WI38 (cell line): ENCODE results near the gene PIP5KL1.

Source experiments
- H3K4me3 ChIP-seq: 2 replicates; pipeline ENCODE4 v1.5.1; 2011; ENCODE audit warnings: low read depth, mild to moderate bottlenecking, control low read depth, low read length
- TF ChIP-seq, protein P1 (sequence below): IDR thresholded peaks from 2 replicates; pipeline ENCODE4 v1.5.1; 2012; ENCODE audit warnings: low read depth, mild to moderate bottlenecking, control low read depth, low read length

Gene PIP5KL1

DNA sequence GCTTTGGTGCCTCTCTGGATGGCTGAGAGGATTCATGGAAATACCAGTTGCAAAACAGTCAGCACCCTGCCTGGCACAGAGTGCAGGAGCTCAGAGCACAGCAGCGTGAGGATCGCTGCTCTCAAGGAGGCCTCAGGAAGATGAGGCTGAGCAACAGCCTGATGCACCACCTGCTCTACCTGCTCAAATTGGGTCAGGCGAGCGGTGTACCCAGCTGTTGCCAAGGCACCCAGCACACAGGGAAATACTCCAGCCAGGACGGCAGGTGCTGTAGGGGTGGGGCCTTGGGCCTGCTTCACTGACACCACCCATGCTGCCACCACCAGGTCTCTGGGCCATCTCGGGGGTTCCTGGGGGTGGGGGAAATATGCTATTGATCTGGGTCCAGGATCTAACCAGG, 45.9 kb upstream of the PIP5KL1 start:
- TF ChIP-seq, protein P1, sequence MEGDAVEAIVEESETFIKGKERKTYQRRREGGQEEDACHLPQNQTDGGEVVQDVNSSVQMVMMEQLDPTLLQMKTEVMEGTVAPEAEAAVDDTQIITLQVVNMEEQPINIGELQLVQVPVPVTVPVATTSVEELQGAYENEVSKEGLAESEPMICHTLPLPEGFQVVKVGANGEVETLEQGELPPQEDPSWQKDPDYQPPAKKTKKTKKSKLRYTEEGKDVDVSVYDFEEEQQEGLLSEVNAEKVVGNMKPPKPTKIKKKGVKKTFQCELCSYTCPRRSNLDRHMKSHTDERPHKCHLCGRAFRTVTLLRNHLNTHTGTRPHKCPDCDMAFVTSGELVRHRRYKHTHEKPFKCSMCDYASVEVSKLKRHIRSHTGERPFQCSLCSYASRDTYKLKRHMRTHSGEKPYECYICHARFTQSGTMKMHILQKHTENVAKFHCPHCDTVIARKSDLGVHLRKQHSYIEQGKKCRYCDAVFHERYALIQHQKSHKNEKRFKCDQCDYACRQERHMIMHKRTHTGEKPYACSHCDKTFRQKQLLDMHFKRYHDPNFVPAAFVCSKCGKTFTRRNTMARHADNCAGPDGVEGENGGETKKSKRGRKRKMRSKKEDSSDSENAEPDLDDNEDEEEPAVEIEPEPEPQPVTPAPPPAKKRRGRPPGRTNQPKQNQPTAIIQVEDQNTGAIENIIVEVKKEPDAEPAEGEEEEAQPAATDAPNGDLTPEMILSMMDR: no peak

DNA sequence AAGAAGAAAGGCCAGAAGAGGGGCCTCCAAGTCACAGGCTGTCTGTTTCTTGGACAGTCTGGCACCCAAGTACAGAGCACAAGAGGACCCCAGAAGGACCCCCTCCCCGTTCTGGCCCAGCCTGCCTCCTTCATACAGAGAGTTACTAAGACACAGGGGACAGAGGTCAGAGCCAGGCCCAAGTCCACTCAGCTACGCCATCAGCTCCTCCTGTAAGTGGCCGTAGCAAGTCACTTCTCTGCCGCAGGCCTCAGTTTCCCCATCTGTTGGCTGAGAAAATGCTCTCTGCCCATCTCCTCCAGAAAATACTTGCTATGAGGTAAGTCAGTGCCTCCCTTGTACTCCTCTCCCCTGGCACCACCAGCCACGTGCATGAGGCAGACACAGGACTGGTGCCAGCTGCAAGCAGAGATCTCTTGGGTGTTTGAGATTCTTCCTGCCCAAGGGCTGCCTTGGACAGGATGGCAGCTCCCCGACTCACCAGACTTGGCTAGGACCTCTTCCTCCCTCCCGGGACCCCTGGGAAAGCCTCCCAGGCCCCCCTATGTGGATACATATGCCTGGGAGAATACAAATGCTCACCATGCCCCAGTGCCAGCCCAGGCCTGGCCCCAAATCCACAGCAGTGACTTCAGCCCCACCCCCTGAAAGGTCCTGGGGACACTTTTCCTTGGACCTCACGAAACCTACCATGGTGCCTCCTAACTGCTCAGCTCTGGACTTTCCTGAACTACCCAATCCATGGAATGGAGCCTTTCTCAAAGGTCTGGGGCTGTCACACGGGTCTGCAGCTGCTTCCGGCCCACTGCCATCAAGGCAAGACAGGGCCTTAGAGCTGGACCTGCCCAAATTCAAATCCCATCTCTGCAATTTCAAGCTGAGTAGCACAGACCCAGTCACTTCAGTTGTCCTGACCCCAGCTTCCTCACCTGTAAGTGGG, 45.1 kb upstream of the PIP5KL1 start:
- TF ChIP-seq, protein P1: no peak
- no peak overlapping the region for H3K4me3 ChIP-seq

More for the DNA sequence above, 45.9 kb upstream of the PIP5KL1 start:
- H3K4me3 ChIP-seq: no peak overlapping the region

DNA sequence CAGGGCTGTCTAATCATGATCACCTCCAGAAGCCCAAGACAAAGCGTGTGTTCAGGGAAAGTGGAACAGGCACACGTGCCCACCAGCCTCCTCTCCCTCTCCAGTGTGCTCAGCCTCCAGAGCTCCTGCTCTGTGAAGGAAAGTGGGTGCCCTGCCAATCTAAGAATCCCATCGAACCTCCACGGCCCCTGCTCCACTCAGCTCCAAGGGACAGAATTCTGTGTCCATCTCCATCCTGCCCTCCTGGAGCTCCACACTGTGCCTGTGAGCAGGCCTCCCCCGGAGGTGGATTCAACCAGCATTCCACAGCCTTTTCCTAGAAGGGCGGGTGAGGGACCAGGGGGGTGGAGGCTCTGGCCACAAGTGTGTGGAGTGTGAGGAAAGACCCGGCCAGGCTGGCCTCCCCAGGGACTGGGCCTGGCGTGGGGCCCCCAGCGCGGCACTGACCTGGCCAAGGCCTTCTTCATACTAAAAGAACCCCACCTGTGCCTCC, 44.2 kb upstream of the PIP5KL1 start:
- TF ChIP-seq, protein P1: no peak
- no peak overlapping the region for H3K4me3 ChIP-seq

DNA sequence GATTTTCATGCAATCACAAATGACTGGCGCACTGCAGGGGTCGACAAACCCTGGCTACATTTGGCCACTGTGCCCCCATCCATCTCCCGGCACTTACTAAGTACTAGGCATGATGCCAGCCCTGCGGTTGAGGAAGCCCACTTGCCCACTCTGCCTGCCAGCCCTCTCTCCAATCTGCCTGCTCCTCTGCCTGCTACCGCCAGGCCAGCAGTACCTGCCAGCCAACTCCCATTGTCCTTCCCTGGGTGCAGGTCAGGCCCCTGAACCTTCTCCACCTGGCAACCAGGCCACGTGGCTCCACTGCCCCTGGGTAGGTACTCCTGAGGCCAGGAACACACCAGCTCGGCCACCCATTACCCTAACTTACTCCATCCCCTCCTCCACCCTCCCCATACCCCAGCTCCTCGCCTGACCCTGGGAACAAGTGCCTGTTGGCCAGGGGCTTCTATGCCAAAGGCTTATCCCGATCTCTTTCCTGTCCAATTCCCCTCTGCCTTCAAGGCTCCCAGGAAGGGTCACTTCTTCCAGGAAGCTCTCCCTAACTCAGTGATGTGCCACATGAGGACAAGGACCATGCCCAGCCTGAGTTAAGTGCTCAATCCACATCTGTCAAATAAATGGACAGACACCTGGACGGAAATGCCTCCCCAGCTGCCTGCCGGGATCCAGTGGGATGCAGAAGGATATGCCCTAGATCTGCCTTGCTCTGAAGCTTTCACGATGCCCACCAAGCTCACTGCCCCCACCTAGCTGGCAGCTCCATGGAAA, 43.6 kb upstream of the PIP5KL1 start:
- TF ChIP-seq, protein P1: no peak
- no peak overlapping the region for H3K4me3 ChIP-seq

DNA sequence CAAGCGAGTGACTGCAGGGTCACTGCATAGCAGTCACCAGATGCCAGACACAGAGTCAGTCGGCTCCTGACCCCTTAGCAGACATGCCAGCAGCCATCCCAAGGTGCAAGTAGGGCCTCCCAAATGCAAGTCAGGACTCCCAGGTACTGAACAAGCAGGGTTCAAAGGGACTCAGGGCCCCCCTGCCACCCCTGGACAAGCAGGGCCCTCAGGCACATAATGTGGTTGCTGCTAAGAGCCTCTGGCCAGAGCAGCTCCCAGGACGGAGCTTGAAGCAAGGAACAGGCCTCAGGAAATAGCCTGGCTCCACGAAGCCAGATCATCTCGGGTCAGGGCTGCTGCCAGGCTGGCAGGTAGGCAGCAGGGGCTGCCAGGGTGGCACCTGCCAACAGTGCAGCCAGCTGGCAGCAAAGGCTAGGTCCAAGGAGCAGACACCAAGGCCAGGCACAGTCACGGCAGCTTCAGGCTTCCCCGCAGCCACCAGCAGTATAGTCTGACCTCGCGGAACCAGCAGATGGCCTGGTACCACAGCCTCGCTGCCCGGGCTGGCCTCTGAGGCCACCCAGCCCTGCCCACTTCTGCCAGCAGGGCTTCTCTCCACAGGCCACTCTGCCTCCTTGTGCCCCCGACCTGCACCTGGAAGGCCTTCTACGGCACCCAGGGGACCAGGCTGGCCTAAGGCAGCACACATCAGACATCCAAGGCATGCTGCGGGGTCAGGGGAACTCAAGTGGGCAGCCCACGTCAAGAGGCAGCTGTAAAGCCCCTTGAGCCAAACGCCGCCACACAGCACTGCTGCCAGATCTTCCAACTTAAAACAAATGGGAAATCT, 42.8 kb upstream of the PIP5KL1 start:
- no peak overlapping the region for H3K4me3 ChIP-seq
- TF ChIP-seq, protein P1: no peak

DNA sequence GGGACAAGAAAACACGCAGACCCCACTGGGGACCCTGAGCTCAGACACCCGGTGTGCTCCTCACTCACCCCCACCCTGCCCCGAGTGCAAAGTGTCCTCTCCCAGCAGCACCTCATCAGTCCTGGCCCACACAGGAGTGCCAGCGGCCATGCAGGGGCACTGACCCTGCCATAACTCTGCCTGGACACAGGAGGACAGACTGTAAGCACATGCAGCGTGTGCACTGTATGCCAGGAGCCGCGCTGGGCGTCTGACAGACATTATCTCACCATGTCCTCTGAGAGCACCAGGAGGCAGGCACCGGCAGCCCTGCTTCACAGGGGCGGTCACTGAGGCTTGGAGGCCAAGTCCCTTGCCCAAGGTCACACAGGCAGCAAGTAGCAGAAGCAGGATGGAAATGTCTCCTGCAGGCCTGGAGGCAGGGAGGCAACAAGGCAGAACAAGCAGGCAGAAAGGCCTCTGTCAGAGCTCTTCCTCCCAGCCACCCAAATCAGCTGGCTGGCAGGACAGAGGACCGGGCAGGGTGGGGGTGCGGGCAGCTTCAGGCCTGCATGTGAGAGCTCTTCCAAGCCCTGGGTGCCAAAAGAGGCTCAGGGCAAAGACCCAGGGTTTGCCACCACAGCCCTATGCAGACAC, 41.8 kb upstream of the PIP5KL1 start:
- no peak overlapping the region for H3K4me3 ChIP-seq
- TF ChIP-seq, protein P1: no peak
